Activated naive CD8-positive, alpha-beta T cell treated with anti-CD3 and anti-CD28 coated beads, Interleukin-2, amount 10 ng/mL, durations not matched to agents 7 days and 5 days (primary cell): Measurements from ENCODE around the gene VGF. TPM values are rescaled to one million over a fixed set of nuclear protein-coding genes. Genes with fewer than 3 reads are reported as not detected.

Experiments
- microRNA-seq: library from miRNA; unstranded; fragments of <30 nt; microRNA quantifications from one replicate; pipeline ENCODE4 v1.2.0, GENCODE V29; 2022
- total RNA-seq, 2 experiments: library from RNA; stranded (reverse); gene quantifications; one replicate each; pipeline ENCODE4 v1.2.3, GENCODE V29; 2021

The VGF gene
- total RNA-seq, 2 experiments from 2014 or later, result 0.14 to 0.17 TPM

Small RNA genes lying within 50 kb of the gene (microRNA-seq; reads per million reads assigned to microRNA genes)
- gene MIR4653, result not detected

Other genes with a start within 250 kb of the VGF start
- not detected for gene MUC3A, start 216.0 kb downstream of the VGF start, total RNA-seq
- not detected for gene MUC12, start 196.0 kb downstream of the VGF start, total RNA-seq
- gene MUC17, start 145.5 kb downstream of the VGF start, total RNA-seq, result not detected
- gene TRIM56, start 80.1 kb downstream of the VGF start, total RNA-seq, result 10 to 100 TPM; 77.4 to 77.8 TPM
- gene SERPINE1, start 38.5 kb downstream of the VGF start, total RNA-seq, result under 1 TPM; 0.44 to 0.51 TPM
- gene AP1S1, start 11.1 kb downstream of the VGF start, total RNA-seq, result 10 to 100 TPM; 34.1 to 44.0 TPM
- gene NAT16, start 14.7 kb upstream of the VGF start, total RNA-seq, result not detected
- gene MOGAT3, start 35.5 kb upstream of the VGF start, total RNA-seq, result not detected
- gene PLOD3, start 52.0 kb upstream of the VGF start, total RNA-seq, result 10 to 100 TPM; 48.9 to 51.0 TPM
- gene ZNHIT1, start 52.6 kb upstream of the VGF start, total RNA-seq, result 10 to 100 TPM; 54.2 to 55.8 TPM
- 10 to 100 TPM; 26.6 to 30.1 TPM for gene CLDN15, start 72.2 kb upstream of the VGF start, total RNA-seq
- 100 to 1,000 TPM in 1 of 2 experiments, 10 to 100 TPM in 1; 91.7 to 106 TPM for gene FIS1, start 79.5 kb upstream of the VGF start, total RNA-seq
- 1 to 10 TPM; 6.1 to 6.3 TPM for gene IFT22, start 156.2 kb upstream of the VGF start, total RNA-seq
- gene COL26A1, start 197.3 kb upstream of the VGF start, total RNA-seq, result not detected